GM12878 (cell line): ENCODE measurements around the gene PUDP. TPM values are rescaled to one million over a fixed set of nuclear protein-coding genes. Genes with fewer than 3 reads are reported as not detected.
A peak's percentile ranks its signal among the peaks of the same experiment; 100 is the strongest.

ENCODE experiments used
- ATAC-seq: fragments of 200-7000 bp; cut with Tn5 transposase; 3 replicates; pipeline ENCODE4 v1.9.1; 2020; ENCODE audit warnings: mild to moderate bottlenecking, moderate library complexity
- BruUV-seq: library from RNA; stranded (reverse); fragments of 400-500 nt; replicated peaks from 2 replicates; lab custom pipeline; 2021; lab: Mats Ljungman, UMichigan
- CTCF ChIA-PET: fragments of 300-600 bp; sonication (Branson Sonifier 250); formaldehyde crosslinking; extraction: SDS; loops from one replicate; lab custom pipeline; 2021; ENCODE audit warnings: inconsistent platforms; lab: Yijun Ruan, JAX
- POLR2A ChIA-PET: fragments of 350-600 bp; formaldehyde crosslinking; extraction: SDS; loops from one replicate; lab custom pipeline; 2021; ENCODE audit warnings: inconsistent platforms; lab: Charles Lee
- RAD21 ChIA-PET: fragments of 300-600 bp; sonication (Branson Sonifier 250); formaldehyde crosslinking; loops from one replicate; lab custom pipeline; 2023; ENCODE audit warnings: antibody characterized with exemption; ENCODE audit not compliant: unreplicated experiment; lab: Charles Lee
- SMC1A ChIA-PET: fragments of 300-600 bp; sonication (Branson Sonifier 250); formaldehyde crosslinking; loops from one replicate; lab custom pipeline; 2023; ENCODE audit not compliant: unreplicated experiment, uncharacterized antibody; lab: Charles Lee
- DNase-seq: peaks from one replicate; pipeline ENCODE4 v3.0.0-alpha.2; 2011; ENCODE audit warnings: low read depth, low spot score
- FAIRE-seq: peaks from 3 replicates; lab custom pipeline; 2011; peaks lifted over from hg19 to GRCh38; lab: Jason Lieb, UNC
- H2AFZ ChIP-seq: 2 replicates; pipeline ENCODE4 v1.6.0; 2011; ENCODE audit warnings: low read depth, low read length, control low read depth; ENCODE audit not compliant: control insufficient read depth
- H3K27ac ChIP-seq: 2 replicates; pipeline ENCODE4 v1.5.1; 2011; ENCODE audit warnings: control low read depth; ENCODE audit not compliant: control insufficient read depth, insufficient read depth
- H3K27me3 ChIP-seq, 2 experiments: replicated peaks in 1 of 2; 2 replicates each; pipeline versions ENCODE4 v1.6.0 to v1.6.1; 2011; ENCODE audit warnings: low read length in 1 of 2; ENCODE audit not compliant: control insufficient read depth in 2 of 2, insufficient read depth in 2 of 2
- H3K36me3 ChIP-seq, 2 experiments: 2 replicates each; pipeline ENCODE4 v1.5.1; 2011; ENCODE audit warnings: low read length in 1 of 2; ENCODE audit not compliant: control insufficient read depth in 2 of 2, insufficient read depth in 2 of 2
- H3K4me1 ChIP-seq: 2 replicates; pipeline ENCODE4 v1.6.1; 2011; ENCODE audit warnings: mild to moderate bottlenecking, low read length, moderate library complexity, mixed read lengths; ENCODE audit not compliant: control insufficient read depth, insufficient read depth
- H3K4me2 ChIP-seq: 2 replicates; pipeline ENCODE4 v1.6.0; 2011; ENCODE audit warnings: control low read depth; ENCODE audit not compliant: control insufficient read depth, insufficient read depth
- H3K4me3 ChIP-seq: fragments of 200-600 bp; sonication (generic); 2 replicates; pipeline ENCODE4 v1.5.1; 2016
- H3K79me2 ChIP-seq: 2 replicates; pipeline ENCODE4 v1.6.0; 2011; ENCODE audit warnings: low read length; ENCODE audit not compliant: control insufficient read depth, insufficient read depth
- H3K9ac ChIP-seq: 2 replicates; pipeline ENCODE4 v1.8.0; 2011; ENCODE audit warnings: low read length, control low read depth, mixed read lengths; ENCODE audit not compliant: control insufficient read depth, insufficient read depth
- H3K9me3 ChIP-seq: replicated peaks from 3 replicates; pipeline ENCODE4 v1.5.1; 2011; ENCODE audit warnings: mild to moderate bottlenecking, low read length; ENCODE audit not compliant: control insufficient read depth, insufficient read depth
- H4K20me1 ChIP-seq: 2 replicates; pipeline ENCODE4 v1.6.0; 2011; ENCODE audit not compliant: control insufficient read depth, insufficient read depth
- MYB ChIP-seq: fragments of 150-350 bp; IDR thresholded peaks from 2 replicates; pipeline ENCODE4 v1.6.1; 2014; ENCODE audit warnings: mild to moderate bottlenecking, low read depth, low read length, borderline replicate concordance
- RAD21 ChIP-seq: IDR thresholded peaks from 2 replicates; pipeline ENCODE4 v1.6.1; 2011; ENCODE audit warnings: mild to moderate bottlenecking, low read depth, low read length, moderate library complexity; ENCODE audit not compliant: insufficient read depth
- SMC3 ChIP-seq: IDR thresholded peaks from 2 replicates; pipeline ENCODE4 v1.6.1; 2011; ENCODE audit warnings: low read length, improper control_type of control experiment, borderline replicate concordance
- WGBS: methylation state at CpG from one replicate; pipeline ENCODE4 v1.1.6; 2016; ENCODE audit warnings: low lambda C conversion rate; ENCODE audit not compliant: insufficient replicate concordance, insufficient coverage; ENCODE audit errors: missing lambda C conversion rate; 5-methylcytosine and 5-hydroxymethylcytosine counted together
- in situ Hi-C: fragments of 300-500 bp; cut with MboI; formaldehyde crosslinking; loops from 9 replicates; pipeline ENCODE4 v1.14.3; 2018; ENCODE audit warnings: mixed read lengths
- intact Hi-C: fragments of 100-400 bp; cut with micrococcal nuclease; formaldehyde crosslinking; loops from one replicate; pipeline ENCODE4 v1.14.2; 2022; ENCODE audit not compliant: unreplicated experiment
- polyA plus RNA-seq, 11 experiments: library from polyadenylated mRNA; depleted of rRNA in 4 of 11; unstranded in 6 of 11; stranded (reverse) in 5 of 11; fragments of >200 nt; fragmentation: Nextera tagmentation in 4 of 11; fragmentation: Illumina TruSeq in 1 of 11; extraction: Ambion mirVana in 4 of 11; extraction: Trizol in 1 of 11; gene quantifications; 1 replicate in 1 of 11; 2 replicates in 10 of 11; pipeline versions ENCODE4 v1.2.1 to v1.2.3, GENCODE V29; 2011 to 2016; ENCODE audit warnings: inconsistent platforms in 2 of 11, missing spikeins in 2 of 11, low read depth in 1 of 11
- total RNA-seq, 4 experiments: library from RNA; depleted of rRNA in 3 of 4; stranded (reverse); fragments of >200 nt in 3 of 4; fragmentation: Illumina TruSeq in 1 of 4; extraction: Trizol in 1 of 4; gene quantifications; 2 replicates each; pipeline versions ENCODE4 v1.2.1 to v1.2.3, GENCODE V29; 2013 to 2021
- TF ChIP-seq, protein P1 (sequence below), 3 experiments: IDR thresholded peaks in 2 of 3; conservative IDR thresholded peaks in 1 of 3; 2 replicates each; pipeline ENCODE4 v1.5.1; 2011; ENCODE audit warnings: low read depth in 3 of 3, low read length in 3 of 3, mild to moderate bottlenecking in 3 of 3, control low read depth in 2 of 3, moderate library complexity in 2 of 3, inconsistent platforms in 1 of 3, mixed read lengths in 1 of 3; ENCODE audit not compliant: control insufficient read depth in 2 of 3, insufficient read depth in 1 of 3; ENCODE audit errors: extremely low read depth in 1 of 3

PUDP gene
- total and polyA plus RNA-seq, 10 of the 15 experiments (the other 5 are each of a cell fraction or from before 2014, with no cell fraction given), result 30.8 to 83.5 (median 61.7) TPM

DNA sequence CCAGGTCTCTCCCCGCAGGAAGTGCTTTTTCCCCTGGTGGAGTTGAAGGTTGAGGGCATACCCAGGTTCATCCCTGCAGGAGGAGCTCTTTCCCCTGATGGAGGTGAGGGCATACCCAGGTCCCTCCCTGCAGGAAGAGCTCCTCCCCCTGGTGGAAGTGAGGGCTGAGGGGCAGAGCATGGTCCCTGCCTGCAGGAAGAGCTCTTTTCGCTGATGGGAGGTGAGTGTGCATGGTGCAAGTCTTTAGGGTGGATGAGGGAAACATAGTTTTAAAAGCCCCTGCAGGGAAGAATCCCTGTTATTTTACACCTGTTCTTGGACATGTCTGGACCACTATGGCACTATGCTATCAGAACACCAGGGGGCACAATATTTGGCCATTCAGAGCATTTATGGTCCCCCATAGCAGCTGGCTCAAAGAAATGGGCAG, 43.7 kb upstream of the PUDP start:
- in situ Hi-C loops, result no loop called here
- no peaks in the 10 kb centered on the region for H3K79me2 ChIP-seq
- TF ChIP-seq SMC3 (peak; percentile 50; the same call in 1 of the 2 replicates), RAD21 (peak; percentile 53), MYB (no peak)
- TF ChIP-seq, protein P1, sequence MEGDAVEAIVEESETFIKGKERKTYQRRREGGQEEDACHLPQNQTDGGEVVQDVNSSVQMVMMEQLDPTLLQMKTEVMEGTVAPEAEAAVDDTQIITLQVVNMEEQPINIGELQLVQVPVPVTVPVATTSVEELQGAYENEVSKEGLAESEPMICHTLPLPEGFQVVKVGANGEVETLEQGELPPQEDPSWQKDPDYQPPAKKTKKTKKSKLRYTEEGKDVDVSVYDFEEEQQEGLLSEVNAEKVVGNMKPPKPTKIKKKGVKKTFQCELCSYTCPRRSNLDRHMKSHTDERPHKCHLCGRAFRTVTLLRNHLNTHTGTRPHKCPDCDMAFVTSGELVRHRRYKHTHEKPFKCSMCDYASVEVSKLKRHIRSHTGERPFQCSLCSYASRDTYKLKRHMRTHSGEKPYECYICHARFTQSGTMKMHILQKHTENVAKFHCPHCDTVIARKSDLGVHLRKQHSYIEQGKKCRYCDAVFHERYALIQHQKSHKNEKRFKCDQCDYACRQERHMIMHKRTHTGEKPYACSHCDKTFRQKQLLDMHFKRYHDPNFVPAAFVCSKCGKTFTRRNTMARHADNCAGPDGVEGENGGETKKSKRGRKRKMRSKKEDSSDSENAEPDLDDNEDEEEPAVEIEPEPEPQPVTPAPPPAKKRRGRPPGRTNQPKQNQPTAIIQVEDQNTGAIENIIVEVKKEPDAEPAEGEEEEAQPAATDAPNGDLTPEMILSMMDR (IDR thresholded peaks at IDR 0.05 in 2 of 3, conservative IDR thresholded peaks at IDR 0.05 in 1 of 3; ENCODE audit: control insufficient read depth in 2 of 3, extremely low read depth in 1 of 3, insufficient read depth in 1 of 3, low read depth in 3 of 3, low read length in 3 of 3), result peak; percentile 19 to 41 (median 29); a peak in 4 of 6 replicates
- TF ChIP-seq, all 136 proteins: peak for 3
- Histone ChIP-seq H4K20me1 (no peaks in the 10 kb centered on the region), H3K27ac (no peak overlapping the region), H3K36me3 (no peaks in the 10 kb centered on the region; a peak in 1 of 4 replicates), H3K4me3 (no peak overlapping the region), H3K27me3 (no peaks in the 10 kb centered on the region), H3K9ac (no peak overlapping the region), H3K4me2 (no peak overlapping the region), H3K4me1 (no peaks in the 10 kb centered on the region), H2AFZ (no peak overlapping the region), H3K9me3 (no peaks in the 10 kb centered on the region)
- ATAC-seq (peak; percentile 81), FAIRE-seq (no peak), DNase-seq (no peak)
- WGBS, result 89% methylated on average over 2 of the region's 2 CpGs
- ChIA-PET RAD21 (interaction anchor here (0.7 to 2.4 kb wide), 6 partner anchors 11 to 734 kb away, joined by 3 to 9 read pairs (median 3); no protein-coding TSS in a partner anchor), SMC1A (interaction anchor here (0.7 to 1.6 kb wide), 9 partner anchors 9 to 734 kb away, joined by 3 to 6 read pairs (median 3); no protein-coding TSS in a partner anchor), CTCF (interaction anchor here (0.8 to 4.1 kb wide), 12 partner anchors 13 to 733 kb away, joined by 3 to 27 read pairs (median 4); no protein-coding TSS in a partner anchor), POLR2A (interaction anchor here (0.6 kb wide), 1 partner anchor 72 kb away, joined by 3 read pairs; no protein-coding TSS in a partner anchor)
- no TSS peak for BruUV-seq
- intact Hi-C loops, result no loop called here
